HG03139 (cell line): ENCODE data around the gene MED7.

Source experiments
- ATAC-seq: cut with Tn5 transposase; IDR thresholded peaks from one replicate; pipeline ENCODE4 v1.9.1; 2021; ENCODE audit not compliant: unreplicated experiment

Gene MED7

GRCh38 chr5:157107508-157107907, 35.2 kb downstream of the MED7 start:
- no peak for ATAC-seq

DNA sequence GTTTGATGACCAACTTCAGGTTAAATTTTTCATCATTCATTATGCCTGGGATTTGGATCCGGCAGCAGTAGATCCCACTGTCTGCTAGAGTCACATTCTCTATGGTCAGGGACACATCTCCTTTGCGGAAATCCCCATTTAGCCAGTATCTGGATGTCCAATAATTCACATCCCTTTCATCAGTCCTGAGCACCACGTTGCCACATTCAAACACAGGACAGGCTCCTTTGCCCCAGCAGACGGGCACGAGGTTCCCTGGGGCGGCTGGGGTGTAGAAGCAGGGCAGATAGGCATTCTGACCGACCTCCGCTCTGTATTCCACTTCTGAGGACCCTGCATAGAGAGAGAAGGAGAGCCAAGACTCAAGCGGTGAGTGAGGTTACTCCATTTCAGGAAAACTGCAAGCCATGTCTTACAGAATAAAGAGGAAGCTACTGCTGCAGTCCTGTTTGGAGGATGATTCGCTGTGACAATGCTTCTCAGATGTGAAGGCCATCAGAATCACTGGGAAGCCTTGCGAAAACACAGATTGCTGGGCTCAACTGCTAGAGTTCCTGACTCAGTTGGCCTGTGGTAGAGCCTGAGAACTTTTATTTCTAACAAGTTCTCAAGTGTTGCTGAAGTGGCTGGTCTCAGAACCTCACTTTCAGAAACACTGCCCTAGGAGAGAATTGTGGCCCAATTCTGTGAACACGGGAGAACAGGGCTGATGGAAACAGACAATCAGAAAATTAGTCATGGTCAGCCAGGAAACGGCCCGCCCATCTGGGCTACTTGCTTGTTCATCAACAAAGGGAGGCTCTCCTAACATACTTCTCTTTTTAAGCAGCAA, 35.8 kb downstream of the MED7 start:
- no peak for ATAC-seq

DNA sequence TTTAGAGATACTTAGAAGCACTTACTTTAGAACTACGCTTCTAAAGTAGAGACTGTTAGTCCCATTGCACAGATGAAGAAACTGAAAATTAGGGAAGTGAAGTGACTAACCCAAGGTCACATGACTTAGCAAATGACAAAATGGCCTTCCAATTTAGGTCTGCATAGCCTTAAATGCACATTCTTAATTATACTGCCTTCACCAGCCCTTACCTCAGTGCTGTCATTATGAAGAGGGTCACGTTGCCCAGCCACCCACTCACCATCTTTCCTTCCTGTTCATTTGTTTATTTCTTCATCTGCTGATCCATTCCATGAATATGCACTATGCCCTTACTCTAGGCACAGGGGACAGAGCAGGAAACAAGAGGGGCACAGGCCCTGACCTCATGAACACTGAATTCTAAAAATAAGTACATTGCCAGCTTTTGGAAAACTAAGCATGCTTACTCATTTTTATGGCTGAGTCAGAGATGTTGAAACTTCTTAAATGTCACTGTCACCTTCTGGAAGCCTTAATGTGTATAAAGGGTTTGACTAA, 42.5 kb downstream of the MED7 start:
- no peak for ATAC-seq

DNA sequence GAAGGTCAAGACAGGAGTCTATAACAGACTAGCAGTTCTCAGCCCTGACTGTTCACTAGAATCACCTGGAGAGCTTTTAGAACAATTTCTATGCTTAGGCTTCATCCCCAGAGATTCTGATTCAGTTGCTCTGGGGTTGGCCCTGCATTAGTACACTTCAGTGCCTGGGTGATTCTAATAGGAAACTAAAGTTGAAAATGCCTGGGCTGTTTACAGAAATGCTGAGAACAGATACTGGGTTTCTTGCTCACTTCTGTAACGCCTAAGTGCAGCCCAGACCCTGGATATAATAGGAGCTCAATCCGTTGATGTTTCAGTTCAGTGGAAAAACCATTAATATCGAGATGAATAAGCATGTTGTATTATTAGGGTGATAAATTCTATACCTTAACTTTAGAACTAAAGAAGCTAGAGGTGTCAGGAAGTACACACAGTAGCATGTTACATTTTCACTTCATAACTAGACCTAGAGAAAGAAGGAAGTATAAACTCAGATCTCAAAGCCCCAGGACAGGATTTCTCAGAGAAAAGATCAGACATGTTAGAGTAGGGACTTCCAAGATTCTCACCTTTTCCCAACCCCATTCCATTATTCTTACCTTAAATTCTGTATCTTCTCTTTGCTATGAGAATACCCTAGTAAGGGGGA, 54.2 kb downstream of the MED7 start:
- ATAC-seq, result no peak
